Middle frontal gyrus (tissue), 1 donor: ENCODE results near the gene TNFAIP8L3.

Experiments used
- DNase-seq: peaks from one replicate; pipeline ENCODE4 v3.0.0-alpha.2; 2015; ENCODE audit warnings: low spot score; ENCODE audit errors: extremely low spot score

The TNFAIP8L3 gene

GRCh38 chr15:51117270-51117669 lies 22.6 kb upstream of the TNFAIP8L3 start:
- DNase-seq = no peak

GRCh38 chr15:51114437-51115119 lies 19.9 kb upstream of the TNFAIP8L3 start:
- no peak for DNase-seq

GRCh38 chr15:51112078-51112477 lies 17.4 kb upstream of the TNFAIP8L3 start:
- DNase-seq = no peak

GRCh38 chr15:51111061-51111460 lies 16.4 kb upstream of the TNFAIP8L3 start:
- DNase-seq = no peak

- no peak for DNase-seq
Measured at GRCh38 chr15:51110171-51110570, 15.5 kb upstream of the TNFAIP8L3 start.

- no peak for DNase-seq
Measured at GRCh38 chr15:51108933-51109550, 14.3 kb upstream of the TNFAIP8L3 start.

GRCh38 chr15:51107612-51108011 lies 12.9 kb upstream of the TNFAIP8L3 start:
- no peak for DNase-seq

GRCh38 chr15:51106481-51106880 lies 11.8 kb upstream of the TNFAIP8L3 start:
- no peak for DNase-seq

- DNase-seq = no peak
Measured at GRCh38 chr15:51105430-51106016, 10.8 kb upstream of the TNFAIP8L3 start.

- DNase-seq = no peak
Measured at GRCh38 chr15:51104512-51104911, 9.8 kb upstream of the TNFAIP8L3 start.

- DNase-seq = no peak
Measured at GRCh38 chr15:51103330-51103729, 8.6 kb upstream of the TNFAIP8L3 start.

GRCh38 chr15:51100785-51101489 lies 6.2 kb upstream of the TNFAIP8L3 start:
- no peak for DNase-seq

GRCh38 chr15:51099185-51099584 lies 4.5 kb upstream of the TNFAIP8L3 start:
- no peak for DNase-seq

GRCh38 chr15:51098331-51098619 lies 3.6 kb upstream of the TNFAIP8L3 start:
- DNase-seq = no peak

- DNase-seq = no peak
Measured at GRCh38 chr15:51097553-51098330, 3.0 kb upstream of the TNFAIP8L3 start.

GRCh38 chr15:51096976-51097375 lies 2.3 kb upstream of the TNFAIP8L3 start:
- no peak for DNase-seq

GRCh38 chr15:51095681-51096331 lies 1.1 kb upstream of the TNFAIP8L3 start:
- no peak for DNase-seq

- no peak for DNase-seq
Measured at GRCh38 chr15:51093839-51094605, 684 bp downstream of the TNFAIP8L3 start.

- no peak for DNase-seq
Measured at GRCh38 chr15:51093488-51093838, 1.2 kb downstream of the TNFAIP8L3 start.

GRCh38 chr15:51092480-51093040 lies 2.1 kb downstream of the TNFAIP8L3 start:
- no peak for DNase-seq
